ENCODE results near the gene CCT3.

The CCT3 gene

DNA sequence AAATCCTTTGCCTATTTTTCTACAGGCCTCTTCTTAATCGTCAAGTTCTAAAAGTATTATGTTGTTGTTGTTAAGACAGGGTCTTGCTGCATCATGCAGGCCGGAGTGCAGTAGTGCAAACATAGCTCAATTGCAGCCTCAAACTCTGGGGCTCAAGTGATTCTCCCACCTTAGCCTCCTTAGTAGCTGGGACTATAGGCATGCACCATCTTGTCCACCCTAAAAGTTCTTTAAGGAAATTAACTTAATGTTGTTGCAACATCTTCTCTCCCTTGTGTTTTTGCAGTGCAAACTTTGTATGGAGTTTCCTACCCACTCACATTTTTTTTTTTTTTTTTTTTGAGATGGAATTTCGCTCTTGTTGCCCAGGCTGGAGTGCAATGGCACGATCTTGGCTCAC, 34.9 kb downstream of the CCT3 start:
- DNase-seq (ENCODE audit: low read depth, low spot score) = no peak
- no peak overlapping the region for H3K4me3 ChIP-seq (ENCODE audit: low read depth, low read length)
- TF ChIP-seq, protein P1, sequence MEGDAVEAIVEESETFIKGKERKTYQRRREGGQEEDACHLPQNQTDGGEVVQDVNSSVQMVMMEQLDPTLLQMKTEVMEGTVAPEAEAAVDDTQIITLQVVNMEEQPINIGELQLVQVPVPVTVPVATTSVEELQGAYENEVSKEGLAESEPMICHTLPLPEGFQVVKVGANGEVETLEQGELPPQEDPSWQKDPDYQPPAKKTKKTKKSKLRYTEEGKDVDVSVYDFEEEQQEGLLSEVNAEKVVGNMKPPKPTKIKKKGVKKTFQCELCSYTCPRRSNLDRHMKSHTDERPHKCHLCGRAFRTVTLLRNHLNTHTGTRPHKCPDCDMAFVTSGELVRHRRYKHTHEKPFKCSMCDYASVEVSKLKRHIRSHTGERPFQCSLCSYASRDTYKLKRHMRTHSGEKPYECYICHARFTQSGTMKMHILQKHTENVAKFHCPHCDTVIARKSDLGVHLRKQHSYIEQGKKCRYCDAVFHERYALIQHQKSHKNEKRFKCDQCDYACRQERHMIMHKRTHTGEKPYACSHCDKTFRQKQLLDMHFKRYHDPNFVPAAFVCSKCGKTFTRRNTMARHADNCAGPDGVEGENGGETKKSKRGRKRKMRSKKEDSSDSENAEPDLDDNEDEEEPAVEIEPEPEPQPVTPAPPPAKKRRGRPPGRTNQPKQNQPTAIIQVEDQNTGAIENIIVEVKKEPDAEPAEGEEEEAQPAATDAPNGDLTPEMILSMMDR (IDR thresholded peaks at IDR 0.05; ENCODE audit: insufficient read depth, low read length, missing control alignments) = no peak
- POLR2A ChIA-PET = no interaction called here
- CTCF ChIA-PET = interaction anchor here (0.7 to 3.9 kb wide), 4 partner anchors 15 to 142 kb away, joined by 3 to 23 read pairs (median 3); no protein-coding TSS in a partner anchor

GRCh38 chr1:156298852-156299357, 39.2 kb downstream of the CCT3 start, which contains the start of gene VHLL:
TSS of gene VHLL (minus strand) at chr1:156299307. CDS start at chr1:156299189, 118 bp downstream.
- ChIA-PET CTCF (interaction anchor here (1.4 kb wide), 1 partner anchor 21 kb away, joined by 5 read pairs; no protein-coding TSS in a partner anchor), POLR2A (no interaction called here)

DNA sequence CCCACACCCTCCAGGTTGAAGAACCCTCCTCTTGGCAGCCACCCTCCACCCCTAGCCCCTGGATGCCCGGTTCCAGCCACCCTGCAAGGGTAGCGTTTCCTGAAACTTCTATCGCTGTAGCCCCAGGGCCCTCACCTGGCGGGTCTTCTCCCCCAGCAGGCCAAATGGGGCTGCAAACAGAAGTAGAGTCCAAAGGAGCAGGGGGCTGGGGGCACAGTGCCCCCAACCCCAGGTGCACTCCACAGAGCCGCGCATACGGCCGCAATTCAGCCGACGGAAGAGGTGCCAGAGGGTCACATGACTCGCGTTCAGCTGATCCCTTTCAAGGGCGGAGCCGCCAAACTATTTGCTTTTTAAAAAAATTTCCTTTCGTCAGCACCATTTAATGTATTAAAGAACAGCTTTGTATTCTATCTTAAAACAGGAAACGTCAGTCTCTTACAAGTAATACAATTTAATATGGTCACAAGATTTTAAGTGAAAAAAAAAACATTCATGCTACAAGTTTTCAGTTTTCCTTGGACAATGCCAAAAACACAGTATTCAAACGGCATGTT, 42.6 kb downstream of the CCT3 start, which contains the start of gene GLMP:
TSS of gene GLMP (minus strand) at position 289 of the 557 bp plus-strand sequence. CDS start at position 255, 34 bp downstream.
- no peak for DNase-seq (ENCODE audit: low read depth, low spot score)
- ChIA-PET CTCF (interaction anchor here (1.3 kb wide), 1 partner anchor 13 kb away, joined by 6 read pairs; the partner anchor contains the start of gene SMG5), POLR2A (interaction anchor here (1.1 kb wide), 1 partner anchor 12 kb away, joined by 7 read pairs; the partner anchor contains the start of genes SMG5 and TMEM79)
- TF ChIP-seq, protein P1 (IDR thresholded peaks at IDR 0.05; ENCODE audit: insufficient read depth, low read length, missing control alignments) = no peak
- peak within 1 kb of the TSS; percentile 75 for H3K4me3 ChIP-seq (ENCODE audit: low read depth, low read length)

More at GRCh38 chr1:156298852-156299357, 39.2 kb downstream of the CCT3 start, which contains the start of gene VHLL:
- DNase-seq (ENCODE audit: low read depth, low spot score) = no peak
- TF ChIP-seq, protein P1 (IDR thresholded peaks at IDR 0.05; ENCODE audit: insufficient read depth, low read length, missing control alignments) = no peak
- H3K4me3 ChIP-seq (ENCODE audit: low read depth, low read length) = no peak within 1 kb of the TSS

DNA sequence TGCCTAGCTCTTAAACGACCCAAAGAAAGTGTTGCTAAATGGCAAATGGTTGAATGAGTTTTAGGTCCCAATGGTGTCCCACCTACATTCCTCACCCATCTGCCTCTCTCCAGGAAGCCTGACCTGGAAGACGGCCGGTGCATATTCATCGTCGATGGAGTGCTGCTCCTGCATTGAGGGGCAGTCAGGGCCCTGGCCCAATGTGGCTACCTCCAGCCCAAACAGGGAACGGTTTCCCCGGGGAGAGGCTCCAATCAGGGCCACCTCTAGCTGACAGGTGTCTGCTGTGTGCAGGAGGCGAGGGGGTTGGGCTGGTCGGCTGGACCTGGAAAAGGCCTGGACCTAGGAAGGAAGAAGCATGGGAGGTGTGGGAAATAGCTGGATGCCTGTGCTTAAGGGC, 44.2 kb downstream of the CCT3 start:
- ChIA-PET CTCF (interaction anchor here (1.7 kb wide), 1 partner anchor 13 kb away, joined by 5 read pairs; no protein-coding TSS in a partner anchor), POLR2A (interaction anchor here (0.6 kb wide), 1 partner anchor 221 kb away, joined by 3 read pairs; no protein-coding TSS in a partner anchor)
- no peak overlapping the region for H3K4me3 ChIP-seq (ENCODE audit: low read depth, low read length)
- DNase-seq (ENCODE audit: low read depth, low spot score) = no peak
- TF ChIP-seq, protein P1 (IDR thresholded peaks at IDR 0.05; ENCODE audit: insufficient read depth, low read length, missing control alignments) = no peak

DNA sequence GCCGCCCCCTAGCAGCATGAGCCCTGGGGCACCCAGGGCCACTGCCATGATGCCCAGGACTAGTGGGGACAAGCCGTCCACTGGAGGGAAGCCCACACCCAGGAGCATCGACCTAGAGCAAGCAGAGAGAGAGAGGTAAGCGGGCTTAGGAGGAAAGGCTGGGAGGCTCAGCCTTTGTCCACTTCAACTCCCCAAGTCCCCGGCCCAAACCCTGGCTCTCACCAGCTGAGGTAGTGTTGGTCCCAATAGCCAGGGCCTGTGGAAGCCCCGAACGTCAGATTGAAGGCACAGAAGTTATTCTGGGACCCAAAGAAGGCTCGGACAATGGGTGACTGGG, 45.0 kb downstream of the CCT3 start:
- no peak overlapping the region for H3K4me3 ChIP-seq (ENCODE audit: low read depth, low read length)
- ChIA-PET CTCF (interaction anchor here (1.7 kb wide), 1 partner anchor 13 kb away, joined by 5 read pairs; no protein-coding TSS in a partner anchor), POLR2A (no interaction called here)
- TF ChIP-seq, protein P1 (IDR thresholded peaks at IDR 0.05; ENCODE audit: insufficient read depth, low read length, missing control alignments) = no peak
- no peak for DNase-seq (ENCODE audit: low read depth, low spot score)
